Activated CD4-positive, alpha-beta T cell treated with anti-CD3 and anti-CD28 coated beads, Interleukin-2, Interleukin-4, amounts not matched to agents 100 ng/mL and 50 ng/mL, durations not matched to agents 16 hours and 8 hours (primary cell): Measurements from ENCODE around the gene SEMA6D.

Experiments used
- DNase-seq: peaks from one replicate; pipeline ENCODE4 v3.0.0-alpha.2; 2020; ENCODE audit warnings: low spot score

SEMA6D gene

DNA sequence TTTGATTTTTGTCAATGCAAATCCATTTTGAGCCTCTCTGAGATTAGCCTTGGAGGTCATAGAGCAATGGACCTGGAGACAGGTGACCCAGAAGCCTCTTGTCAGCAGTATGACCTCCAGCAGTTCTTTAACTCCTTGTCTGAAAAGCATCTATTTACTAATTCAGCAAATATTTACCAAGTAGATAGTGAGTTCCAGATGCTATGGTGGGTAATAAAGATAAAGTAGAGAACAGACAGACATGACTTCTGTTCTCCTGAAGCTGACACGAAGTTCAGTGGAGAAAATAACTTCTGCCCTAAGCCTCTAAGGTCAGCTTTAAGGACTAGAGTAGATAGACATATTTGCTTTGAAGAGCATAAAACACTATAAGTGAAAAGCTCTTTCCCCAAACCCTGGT, 26.6 kb downstream of the SEMA6D start:
- no peak for DNase-seq

DNA sequence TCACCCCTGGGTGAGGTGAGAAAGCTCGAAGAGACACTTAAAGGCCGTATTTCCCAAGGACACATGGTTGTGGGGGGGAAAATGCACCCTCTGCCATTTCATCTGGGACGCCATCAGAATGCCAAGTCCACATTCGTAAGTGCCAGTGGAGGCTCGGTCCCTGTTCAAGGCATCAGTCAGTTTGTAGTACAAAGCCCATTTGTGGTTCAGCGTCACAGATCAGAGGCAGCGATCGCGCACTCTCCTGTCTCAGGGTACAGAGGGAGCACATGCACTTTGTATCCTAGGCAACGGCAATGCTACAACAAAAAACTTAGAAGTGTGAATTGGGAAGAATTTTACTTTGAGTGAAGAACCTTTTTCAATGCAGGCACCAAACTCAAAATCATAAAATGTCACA, 27.2 kb downstream of the SEMA6D start:
- no peak for DNase-seq

DNA sequence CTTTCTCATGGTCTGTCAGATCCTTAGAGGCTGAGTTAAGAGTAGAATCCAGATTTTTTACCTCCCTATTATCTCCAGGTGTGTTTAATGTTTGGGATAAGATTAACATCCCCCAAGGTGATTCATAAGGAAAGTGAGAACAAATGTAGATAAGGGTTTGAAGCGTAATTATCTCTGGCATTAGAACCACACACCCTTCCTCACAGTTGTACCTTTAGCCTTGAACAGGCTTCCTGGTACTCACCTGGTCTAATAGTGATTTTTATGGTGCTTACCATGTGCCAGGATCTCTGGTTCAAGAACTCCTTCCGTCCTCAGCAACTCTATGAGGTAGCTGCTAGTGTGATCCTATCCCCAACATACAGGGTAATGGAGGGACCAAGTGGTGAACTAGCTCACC, 27.7 kb downstream of the SEMA6D start:
- no peak for DNase-seq

DNA sequence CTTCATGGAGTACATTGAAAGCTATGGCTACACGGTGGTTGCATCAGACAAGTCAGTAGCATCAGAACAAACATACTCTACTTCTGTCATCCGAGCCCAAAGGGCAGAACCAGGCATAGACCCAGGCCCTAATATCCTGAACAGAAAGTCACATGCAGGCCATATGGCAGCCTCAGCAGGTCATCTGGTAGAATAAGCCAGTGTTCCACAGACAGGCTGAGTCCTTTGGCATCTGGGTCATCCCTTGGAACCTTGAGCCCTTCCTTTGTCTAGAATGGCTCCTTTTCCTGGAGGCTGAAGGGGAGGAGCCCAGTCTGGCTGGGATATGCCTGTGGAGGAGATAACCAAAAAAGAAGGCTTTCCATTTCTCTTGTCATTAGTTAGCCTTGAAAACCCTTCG, 29.2 kb downstream of the SEMA6D start:
- no peak for DNase-seq

DNA sequence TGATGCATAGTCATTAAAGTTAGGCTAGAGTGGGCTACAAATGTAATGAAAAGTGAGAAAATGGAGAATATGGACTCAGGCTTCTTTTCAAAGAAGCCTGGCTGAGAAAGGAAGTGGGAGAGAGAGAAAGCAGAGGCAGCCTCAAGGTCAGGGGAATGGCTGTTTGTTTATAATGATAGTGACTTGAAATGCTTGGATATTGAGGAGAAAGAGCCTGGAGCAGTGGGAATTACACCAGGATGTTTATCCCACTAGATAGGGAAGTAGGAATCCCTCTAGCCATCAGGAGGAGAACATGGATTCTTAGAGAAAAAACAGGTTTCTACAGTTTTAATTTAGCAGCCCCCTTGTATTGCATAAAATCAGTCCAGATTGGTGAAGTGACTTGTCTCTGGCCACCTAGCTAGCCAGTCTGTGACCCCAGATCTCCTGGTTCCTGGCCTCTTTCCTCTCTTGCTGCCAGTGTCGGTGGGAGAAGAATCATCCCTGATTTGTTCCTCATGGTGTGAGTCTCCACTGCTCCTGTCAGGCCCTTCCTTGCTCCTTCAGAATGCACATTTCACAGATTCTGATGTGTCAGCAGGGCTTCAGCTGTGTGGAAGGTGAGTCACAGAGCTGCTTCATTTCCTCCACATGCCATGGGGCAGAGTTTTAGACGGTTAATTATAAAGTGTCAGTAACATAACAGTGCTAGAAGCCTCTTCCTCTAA, 32.9 kb downstream of the SEMA6D start:
- no peak for DNase-seq

DNA sequence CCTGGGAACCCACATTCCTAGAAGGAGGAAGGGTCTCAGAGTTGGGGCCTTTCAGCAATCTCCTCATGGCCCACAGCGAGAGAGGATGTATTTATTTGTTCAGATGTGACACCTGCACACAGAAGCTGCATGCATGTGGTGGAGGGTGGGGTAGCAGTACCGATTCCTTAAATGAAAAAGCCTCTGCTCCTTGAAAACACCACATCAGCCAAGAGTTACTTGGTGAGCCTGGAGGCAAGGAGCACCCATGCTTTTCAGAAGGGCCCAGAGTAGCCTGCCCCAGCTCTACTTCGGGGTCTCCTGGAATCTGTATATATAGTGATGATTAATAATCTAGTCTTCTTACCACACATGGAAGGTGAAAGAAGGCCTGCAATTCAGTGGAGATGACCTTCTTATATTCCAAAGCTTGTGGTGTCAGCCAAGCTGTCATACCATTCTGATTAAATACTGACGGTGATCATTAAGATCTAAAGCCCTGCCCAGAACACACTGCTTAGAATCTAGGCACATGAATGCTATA, 33.5 kb downstream of the SEMA6D start:
- DNase-seq = no peak

DNA sequence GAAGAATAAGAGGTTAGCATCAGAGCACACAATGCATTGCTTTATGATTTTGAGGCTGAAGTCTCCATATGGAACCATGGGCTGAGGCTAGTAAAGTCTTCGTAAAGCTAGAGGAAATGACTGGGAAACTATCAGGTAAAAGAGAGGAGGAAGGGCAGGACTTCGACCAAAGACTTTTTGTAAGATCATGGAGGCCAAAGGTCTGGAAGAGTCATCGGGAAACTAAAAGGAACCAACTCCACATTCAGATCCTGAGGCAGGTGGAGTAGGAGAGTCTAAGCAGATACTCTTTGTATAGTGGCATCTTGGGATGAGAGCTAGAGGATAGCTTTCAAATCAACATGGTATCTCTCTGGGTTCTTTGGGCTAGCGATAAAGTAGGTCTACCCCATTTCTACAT, 36.3 kb downstream of the SEMA6D start:
- no peak for DNase-seq

DNA sequence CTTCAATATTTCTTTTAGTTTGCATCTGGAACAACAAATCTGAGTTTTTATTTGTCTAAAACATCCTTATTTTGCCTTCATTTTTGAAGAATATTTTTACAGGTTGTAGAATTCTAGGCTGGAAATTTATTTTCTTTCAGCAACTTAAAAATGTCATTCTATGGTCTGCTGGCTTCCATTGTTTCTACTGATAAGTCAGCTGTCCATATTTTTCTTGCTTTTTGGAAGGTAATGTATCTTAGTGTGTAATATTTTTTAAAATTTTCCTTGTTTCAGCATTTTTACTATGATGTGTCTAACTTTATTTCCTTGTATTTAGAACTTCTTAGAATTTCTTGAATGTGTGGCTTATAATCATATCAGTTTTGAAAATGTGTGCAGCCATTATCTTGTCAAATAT, 37.0 kb downstream of the SEMA6D start:
- DNase-seq = no peak

DNA sequence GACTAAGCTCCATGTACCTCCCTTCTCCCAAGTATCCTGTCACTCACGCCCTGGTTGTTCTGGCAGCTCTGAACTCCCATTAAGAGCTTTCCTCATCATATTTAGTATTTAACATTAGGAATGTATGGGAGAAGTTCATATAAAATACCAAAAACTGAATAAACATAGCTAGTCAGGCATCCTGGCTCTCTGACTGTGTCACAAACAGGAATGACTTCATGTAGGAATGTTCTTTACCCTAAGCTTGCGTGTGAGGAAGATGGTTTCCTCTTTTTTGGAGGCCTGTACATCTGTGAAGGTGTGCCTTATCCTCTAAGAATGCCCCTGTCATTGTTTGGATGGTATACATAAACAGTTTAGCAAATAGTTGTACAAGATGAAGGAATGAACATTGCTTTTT, 38.6 kb downstream of the SEMA6D start:
- DNase-seq = no peak

DNA sequence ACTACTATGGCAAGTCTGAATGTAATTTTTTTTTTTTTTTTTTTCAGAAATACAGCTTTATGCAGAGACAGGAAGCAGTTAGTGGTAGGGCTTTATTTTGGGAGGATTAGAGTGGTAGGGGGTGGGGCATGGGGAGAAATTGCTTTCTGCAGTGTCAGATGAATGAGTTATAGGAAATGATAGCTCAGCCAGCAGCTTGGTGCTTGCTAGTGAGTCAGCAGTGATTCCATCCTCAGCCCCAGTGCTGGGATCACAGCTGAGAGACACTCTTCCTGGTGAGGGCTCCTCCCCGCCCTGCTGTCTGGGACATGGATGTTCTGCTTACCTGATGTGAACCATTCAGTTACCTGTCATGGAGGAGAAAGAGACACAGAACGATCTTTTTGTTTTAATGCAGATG, 39.6 kb downstream of the SEMA6D start:
- DNase-seq = no peak

DNA sequence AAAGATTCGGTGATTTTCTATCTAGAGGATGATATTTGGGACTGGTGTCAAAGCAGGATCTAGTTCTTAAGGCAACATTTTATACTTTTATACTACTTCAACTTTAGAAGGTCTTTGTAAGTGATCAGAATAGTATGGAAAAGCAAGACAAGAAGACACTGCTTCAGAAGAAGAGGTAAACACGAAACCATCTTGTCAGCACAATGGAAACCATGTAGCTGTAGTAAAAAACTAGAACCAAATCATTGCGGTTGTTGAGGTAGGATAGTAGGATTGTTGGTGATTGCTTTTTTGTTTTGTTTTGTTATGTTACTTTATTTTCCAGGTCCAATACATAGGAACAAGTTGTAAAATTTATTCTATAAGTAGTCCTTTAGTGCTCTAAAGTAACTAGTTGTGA, 40.0 kb downstream of the SEMA6D start:
- no peak for DNase-seq

DNA sequence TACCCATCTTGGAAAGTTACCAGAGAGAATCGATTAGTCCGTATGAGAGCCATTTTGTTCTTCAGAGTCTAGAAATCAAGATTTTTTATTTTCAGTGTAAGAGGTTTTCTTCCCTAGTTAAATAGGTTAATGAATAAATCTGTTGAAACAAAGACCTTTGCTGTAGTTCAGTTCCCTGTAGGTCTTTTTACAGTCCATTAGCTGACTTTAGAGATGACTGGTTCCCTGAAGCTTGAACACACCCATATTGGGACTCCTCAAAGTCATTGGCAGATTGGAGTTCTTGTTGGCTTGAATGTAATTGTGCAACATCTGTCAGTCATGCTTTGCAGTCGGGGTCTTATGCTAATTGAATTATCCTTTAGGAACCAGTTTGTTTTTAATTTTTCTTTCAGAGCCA, 45.3 kb downstream of the SEMA6D start:
- DNase-seq = no peak

DNA sequence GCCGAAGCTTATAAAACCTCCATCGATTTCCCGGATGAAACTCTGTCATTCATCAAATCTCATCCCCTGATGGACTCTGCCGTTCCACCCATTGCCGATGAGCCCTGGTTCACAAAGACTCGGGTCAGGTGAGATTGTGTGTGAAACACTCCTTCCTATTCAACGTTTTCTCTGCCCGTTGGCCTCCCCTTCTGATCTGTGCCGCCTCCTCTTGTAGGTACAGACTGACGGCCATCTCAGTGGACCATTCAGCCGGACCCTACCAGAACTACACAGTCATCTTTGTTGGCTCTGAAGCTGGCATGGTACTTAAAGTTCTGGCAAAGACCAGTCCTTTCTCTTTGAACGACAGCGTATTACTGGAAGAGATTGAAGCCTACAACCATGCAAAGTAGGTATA, 47.4 kb downstream of the SEMA6D start:
- DNase-seq = no peak

DNA sequence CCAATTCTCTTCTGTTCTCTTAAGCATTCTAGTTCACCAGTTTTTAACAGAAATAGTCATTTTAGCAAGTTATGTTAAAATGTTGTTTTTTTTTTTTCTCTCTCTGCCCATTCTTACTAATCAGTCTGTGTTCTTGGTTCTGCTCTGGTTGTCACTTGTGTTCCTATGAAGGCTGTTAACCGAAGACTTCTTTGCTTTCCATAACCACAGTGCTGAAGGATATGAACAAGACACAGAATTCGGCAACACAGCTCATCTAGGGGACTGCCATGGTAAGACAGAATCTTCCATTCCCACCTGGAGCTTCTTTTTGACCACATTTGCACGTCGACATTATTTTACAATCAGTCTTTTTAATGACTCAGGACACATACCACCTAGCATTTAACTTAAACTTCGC, 49.1 kb downstream of the SEMA6D start:
- no peak for DNase-seq

DNA sequence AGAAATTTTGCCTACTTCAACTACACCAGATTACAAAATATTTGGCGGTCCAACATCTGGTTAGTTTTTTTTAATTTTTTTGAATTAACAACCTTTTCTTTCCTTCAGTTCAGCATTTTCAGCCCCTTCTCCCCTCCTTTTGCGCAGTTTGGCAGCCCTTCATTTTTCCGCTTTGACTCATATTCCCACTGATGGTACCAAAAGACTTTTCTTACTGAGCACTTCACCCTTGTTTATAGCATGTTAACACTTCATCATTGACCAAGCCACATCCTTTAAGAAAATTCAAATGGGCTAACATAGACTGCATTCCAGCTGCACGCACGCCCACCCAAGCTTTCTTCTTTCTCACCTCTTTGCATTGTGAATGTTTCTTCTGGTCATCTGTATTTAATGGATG, 49.7 kb downstream of the SEMA6D start:
- DNase-seq = no peak

DNA sequence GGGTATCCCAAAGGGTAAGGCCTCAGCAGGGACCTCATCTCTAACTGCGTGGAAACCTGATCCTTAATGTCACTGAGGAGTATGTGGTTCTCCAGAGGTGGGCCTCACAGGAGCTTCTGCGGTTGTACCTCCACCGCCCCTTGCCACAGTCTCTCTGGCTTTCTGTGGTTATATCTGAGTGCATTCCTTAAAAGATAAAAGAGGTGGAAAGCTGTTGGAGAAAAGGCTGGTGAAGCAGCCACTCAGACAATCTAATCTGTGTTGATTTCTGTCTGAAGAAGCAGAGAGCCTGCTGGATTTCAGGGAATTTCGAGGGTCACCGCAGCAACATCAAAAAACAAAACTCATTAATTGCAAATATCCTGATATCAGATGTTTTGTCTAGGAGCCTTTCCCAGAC, 51.4 kb downstream of the SEMA6D start:
- DNase-seq = no peak

DNA sequence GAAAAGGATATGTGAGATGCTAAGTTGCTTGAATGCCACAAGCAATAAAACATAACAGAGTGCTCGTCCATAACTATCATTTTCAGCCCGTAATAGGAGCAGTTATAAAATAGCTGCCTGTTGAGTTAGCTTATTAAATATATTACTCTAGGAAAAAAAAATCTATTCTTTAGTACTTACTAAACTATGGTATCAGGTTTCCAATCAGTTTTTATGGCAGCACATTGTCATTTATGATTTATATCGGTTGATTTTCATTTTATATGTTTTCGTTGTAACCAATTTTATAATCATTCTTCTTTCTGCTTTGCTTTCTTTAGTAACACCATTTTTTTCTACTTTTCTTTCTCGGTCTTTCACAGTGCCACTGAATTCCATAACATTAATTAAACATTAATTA, 51.9 kb downstream of the SEMA6D start:
- DNase-seq = no peak

DNA sequence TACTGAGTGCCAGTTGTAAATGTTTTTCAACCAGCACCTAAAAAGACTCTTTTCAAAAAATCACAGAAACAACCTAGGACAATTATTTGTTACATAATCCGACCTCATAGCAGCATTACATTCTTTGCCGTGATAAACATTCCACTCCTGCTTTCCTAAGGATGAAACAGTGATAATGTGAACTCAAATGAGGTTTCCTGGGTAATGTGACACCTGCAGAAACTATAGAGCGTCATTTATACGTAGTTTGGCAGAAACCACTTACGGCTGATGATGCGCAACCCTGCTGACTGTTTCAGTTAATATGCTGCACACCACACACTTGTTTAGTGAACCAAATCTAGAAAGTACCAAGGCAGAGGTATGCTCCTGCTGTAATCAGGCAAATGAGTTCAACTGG, 55.8 kb downstream of the SEMA6D start:
- no peak for DNase-seq

DNA sequence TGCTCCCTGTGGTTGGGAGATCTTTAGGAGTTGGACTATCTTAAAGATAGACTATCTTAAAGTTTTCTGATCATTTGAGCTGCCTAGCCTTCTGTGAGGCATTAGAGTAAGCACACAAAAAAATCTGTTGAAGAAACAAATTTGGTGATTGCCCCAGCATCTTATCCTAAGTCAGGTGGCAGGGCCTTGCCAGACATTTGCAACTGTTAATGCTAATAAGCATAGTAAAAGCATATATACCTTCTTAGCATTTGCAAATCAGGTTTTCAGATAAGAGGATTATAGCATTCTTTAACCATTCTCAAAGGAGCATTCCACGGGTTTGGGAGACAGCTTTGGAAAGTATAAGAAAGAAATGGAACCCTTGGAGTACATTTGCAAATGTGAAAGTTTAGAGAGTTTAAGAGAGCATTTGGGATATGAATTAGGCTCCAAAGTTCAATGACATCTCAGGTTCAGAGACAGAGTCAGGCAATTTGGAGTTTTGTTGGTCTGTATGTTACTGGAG, 61.0 kb downstream of the SEMA6D start:
- DNase-seq = no peak

DNA sequence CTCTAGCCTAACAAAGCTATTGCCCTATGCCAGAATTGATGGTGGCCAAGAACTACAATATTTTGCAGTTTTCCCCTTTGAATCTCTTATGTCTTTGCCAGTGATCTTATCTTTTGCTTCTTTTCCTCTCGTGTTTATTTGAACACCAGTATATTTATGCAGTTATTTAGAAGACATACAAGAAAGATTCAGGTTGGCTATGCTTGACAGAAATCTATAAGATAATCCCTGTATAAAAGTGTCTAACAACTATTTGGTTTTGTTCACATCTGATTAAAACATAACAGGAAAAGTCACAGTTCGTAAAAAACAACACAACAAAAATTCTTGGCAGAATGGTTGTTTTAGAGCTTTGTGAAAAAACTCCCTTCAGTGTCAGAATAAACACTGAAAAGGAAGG, 63.7 kb downstream of the SEMA6D start:
- no peak for DNase-seq

DNA sequence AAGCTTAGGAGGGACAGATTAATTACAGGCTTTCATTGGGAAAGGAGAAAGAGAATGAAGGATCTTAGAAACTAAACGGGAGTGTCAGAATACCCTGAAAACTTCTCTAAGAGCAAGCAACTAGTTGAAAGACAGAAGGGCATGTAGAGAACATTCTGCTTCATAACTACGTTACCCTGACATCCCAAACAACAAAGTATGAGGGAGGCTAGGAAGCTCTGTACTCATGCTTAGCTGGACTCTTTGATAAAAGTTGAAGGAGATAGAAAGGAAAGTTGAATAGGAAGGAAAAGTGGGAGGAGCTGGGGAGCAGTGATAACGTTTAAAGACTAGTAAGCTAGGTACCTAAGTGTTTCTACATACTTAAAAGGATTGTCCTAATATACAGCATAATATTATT, 64.2 kb downstream of the SEMA6D start:
- no peak for DNase-seq

DNA sequence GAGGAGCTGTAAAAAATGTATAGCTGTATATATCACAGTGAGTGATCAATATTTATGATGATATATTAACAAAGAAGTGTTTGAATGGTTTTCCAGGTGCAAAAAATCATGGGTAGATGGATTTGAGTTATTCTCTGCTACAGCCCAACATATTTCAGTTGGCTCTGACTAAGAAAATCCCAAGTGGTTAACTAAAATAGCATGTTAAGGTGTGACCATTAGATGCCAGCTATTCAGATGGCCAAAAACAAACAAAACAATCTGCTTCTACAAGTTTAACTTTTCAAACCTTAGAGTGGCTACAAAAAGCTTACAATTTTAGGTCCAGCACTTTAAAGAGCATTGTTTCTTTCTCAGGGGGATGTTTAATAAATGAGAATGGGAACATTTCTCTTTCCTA, 67.5 kb downstream of the SEMA6D start:
- no peak for DNase-seq

DNA sequence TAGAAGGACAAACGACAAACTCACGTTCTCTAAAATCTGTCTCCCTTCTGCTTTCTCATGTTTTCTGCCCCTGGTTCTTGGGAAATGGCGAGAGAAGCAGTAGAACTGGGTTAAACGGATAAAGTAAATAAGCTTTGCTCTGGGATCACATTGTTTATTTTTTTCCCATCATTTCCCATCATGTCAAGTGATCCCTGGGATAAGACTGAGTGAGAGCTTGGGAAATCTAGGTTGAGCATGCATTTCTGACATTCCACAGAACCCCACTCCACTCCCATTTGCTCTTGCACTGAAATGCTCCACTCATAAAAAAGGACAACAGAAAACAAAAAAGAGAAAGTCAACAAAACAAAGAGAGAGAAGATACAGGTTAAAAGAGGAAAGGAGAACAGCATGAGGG, 69.1 kb downstream of the SEMA6D start:
- no peak for DNase-seq

DNA sequence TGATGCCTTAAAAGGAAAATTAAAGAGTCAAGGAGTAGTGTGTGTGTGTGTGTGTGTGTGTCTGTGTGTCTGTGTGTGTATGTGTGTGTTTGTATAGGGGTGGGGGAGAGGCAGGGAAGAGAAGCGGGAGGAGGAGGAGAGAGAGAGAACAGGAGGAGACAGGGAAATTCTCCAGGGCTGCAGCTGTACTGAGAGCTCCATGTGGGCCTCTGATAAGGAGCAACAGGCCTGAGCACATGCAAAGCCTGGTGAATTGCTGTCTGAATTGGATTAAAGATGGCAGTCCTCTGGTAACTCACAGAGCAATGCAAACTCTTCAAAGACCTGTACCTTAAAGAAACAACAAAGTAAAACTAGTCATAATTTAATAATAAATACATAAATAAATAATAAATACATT, 70.6 kb downstream of the SEMA6D start:
- DNase-seq = no peak
